GM12865 (cell line): ENCODE results near the gene AKAP13.

Experiments used
- DNase-seq: peaks from one replicate; pipeline ENCODE4 v3.0.0; 2010; ENCODE audit warnings: low read depth
- H3K4me3 ChIP-seq: 2 replicates; pipeline ENCODE4 v1.5.1; 2011; ENCODE audit warnings: mild to moderate bottlenecking, low read depth, low read length, control low read depth
- TF ChIP-seq, protein P1 (sequence below): IDR thresholded peaks from 2 replicates; pipeline ENCODE4 v1.5.1; 2011; ENCODE audit warnings: low read length, control low read depth, low read depth, inconsistent platforms; ENCODE audit not compliant: insufficient read depth; ENCODE audit errors: missing control alignments

The AKAP13 gene

GRCh38 chr15:85690561-85691231 is 310.3 kb downstream of the AKAP13 start:
- DNase-seq: peak; percentile 90
- TF ChIP-seq, protein P1, sequence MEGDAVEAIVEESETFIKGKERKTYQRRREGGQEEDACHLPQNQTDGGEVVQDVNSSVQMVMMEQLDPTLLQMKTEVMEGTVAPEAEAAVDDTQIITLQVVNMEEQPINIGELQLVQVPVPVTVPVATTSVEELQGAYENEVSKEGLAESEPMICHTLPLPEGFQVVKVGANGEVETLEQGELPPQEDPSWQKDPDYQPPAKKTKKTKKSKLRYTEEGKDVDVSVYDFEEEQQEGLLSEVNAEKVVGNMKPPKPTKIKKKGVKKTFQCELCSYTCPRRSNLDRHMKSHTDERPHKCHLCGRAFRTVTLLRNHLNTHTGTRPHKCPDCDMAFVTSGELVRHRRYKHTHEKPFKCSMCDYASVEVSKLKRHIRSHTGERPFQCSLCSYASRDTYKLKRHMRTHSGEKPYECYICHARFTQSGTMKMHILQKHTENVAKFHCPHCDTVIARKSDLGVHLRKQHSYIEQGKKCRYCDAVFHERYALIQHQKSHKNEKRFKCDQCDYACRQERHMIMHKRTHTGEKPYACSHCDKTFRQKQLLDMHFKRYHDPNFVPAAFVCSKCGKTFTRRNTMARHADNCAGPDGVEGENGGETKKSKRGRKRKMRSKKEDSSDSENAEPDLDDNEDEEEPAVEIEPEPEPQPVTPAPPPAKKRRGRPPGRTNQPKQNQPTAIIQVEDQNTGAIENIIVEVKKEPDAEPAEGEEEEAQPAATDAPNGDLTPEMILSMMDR: no peak
- peak overlapping the region; percentile 81 for H3K4me3 ChIP-seq

DNA sequence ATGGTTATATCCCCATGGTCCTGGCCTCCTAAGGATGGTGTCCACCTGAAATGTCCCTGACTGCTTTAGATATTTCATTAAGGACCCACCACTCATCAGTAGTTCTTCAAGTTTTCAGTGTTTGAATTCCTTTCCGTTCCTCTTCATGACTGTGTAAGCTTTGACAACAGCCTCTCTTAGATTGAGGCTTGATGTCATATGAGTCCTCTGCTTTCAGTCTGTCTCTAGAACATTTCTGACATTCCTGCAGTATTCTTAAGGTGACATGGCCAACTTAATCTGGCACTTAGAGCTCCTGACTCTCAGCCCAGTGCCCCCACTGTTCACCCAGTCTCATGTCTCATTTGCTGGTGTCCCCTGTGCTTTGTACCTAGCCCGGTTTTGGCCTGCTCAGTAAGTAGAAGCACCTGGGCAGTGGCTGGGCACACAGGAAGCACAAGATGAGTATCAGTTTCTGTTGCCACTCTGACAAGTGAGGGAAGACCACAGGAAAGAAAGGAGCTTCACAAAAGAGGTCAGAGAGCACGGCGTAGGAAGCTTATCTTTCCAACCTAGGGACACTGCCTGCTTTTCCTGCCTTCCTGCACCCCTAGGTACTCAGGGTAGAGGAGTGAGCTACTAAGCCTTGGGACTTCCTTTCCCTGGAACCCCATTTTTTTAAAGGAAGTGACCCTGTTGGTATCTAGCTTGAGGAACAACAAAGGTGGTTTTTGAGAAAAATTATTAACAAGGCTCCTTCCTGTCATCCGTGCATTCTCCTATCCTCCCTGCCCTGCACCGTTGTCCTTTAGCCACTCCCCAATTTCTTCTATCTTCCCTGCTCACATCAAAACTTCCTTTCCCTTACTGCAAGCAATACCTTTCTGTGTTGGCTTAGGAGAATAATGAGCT is 311.2 kb downstream of the AKAP13 start:
- TF ChIP-seq, protein P1: no peak
- H3K4me3 ChIP-seq: peak overlapping the region; percentile 81
- peak; percentile 89 for DNase-seq

DNA sequence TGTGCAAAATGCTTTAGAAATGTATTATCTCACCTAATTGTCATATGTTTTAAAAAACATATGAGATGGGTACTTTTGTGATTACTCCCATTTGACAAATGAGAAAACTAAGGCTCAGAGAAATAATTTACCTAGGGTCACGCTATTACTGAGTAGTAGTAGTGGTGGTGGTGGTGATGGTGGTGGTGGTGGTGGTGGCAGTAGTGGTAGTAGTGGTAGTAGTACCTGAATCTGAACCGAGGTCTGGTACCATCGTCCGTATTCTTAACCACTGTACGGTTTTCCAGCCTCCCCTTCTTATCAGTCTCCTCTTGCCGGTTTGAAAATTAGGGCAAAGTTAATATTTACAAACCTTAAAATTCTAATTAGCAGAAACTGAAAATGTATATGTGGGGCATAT is 311.9 kb downstream of the AKAP13 start:
- peak overlapping the region; percentile 81 for H3K4me3 ChIP-seq
- TF ChIP-seq, protein P1: no peak
- peak; percentile 47 for DNase-seq

DNA sequence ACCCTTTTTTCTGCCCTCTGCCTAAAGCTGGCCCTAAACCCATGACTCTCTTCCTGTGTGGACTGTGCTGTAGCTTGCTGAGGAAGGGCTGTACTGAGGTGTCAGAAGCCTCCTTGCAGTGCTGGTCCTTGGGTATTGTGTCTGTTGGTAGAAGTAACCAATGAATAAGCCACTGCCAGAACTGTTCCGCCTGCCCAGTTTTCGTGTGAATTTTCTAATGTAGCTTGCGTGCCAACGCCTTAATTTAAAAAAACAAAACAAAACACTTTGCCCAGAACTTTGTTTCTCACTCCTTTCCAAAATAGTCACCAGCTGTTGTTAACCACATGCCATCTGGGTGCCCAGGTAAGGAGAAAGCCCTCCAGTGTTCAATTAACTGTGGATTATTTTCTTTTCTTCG is 312.5 kb downstream of the AKAP13 start:
- TF ChIP-seq, protein P1: no peak
- DNase-seq: peak; percentile 92
- H3K4me3 ChIP-seq: peak overlapping the region; percentile 81

DNA sequence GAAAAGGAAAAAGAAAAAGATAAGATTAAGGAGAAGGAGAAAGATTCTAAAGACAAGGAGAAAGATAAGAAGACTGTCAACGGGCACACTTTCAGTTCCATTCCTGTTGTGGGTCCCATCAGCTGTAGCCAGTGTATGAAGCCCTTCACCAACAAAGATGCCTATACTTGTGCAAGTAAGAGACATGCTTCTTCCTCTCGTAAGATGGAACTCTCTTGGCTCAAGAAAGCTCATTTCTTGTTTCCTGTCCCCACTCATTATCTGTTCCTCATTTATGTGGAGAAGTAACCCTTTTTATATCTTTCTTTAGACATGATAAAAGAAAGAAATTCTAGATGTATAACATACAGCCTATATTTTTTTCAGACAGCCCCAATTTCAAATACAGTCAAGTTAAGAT is 312.9 kb downstream of the AKAP13 start:
- TF ChIP-seq, protein P1: no peak
- DNase-seq: peak; percentile 63
- peak overlapping the region; percentile 81 for H3K4me3 ChIP-seq

- H3K4me3 ChIP-seq: peak overlapping the region; percentile 81
- TF ChIP-seq, protein P1: no peak
- no peak for DNase-seq
Measured at GRCh38 chr15:85694091-85694490, 313.7 kb downstream of the AKAP13 start.
